Measurements from ENCODE around the gene DYNLT2B.

DNA sequence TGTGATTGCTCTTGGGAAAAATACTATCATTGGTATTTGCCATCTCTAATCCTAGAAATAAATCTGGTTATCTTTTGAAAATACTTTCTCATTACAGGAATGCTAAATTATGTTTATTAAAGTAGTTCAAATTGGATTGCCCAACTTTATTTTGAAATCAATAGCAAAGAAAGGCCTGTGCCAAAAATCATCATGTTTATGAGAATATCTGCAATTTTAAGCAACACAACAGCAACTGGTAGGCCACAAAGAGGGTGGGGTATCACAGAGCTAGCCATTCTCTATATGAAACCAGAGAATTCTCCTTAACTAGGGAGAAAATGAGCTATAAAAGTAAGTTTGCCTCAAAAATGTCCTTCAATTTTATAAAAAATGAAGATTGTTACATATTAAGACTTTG lies 32.0 kb upstream of the DYNLT2B start:
- TF ChIP-seq, protein P1, sequence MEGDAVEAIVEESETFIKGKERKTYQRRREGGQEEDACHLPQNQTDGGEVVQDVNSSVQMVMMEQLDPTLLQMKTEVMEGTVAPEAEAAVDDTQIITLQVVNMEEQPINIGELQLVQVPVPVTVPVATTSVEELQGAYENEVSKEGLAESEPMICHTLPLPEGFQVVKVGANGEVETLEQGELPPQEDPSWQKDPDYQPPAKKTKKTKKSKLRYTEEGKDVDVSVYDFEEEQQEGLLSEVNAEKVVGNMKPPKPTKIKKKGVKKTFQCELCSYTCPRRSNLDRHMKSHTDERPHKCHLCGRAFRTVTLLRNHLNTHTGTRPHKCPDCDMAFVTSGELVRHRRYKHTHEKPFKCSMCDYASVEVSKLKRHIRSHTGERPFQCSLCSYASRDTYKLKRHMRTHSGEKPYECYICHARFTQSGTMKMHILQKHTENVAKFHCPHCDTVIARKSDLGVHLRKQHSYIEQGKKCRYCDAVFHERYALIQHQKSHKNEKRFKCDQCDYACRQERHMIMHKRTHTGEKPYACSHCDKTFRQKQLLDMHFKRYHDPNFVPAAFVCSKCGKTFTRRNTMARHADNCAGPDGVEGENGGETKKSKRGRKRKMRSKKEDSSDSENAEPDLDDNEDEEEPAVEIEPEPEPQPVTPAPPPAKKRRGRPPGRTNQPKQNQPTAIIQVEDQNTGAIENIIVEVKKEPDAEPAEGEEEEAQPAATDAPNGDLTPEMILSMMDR (conservative IDR thresholded peaks at IDR 0.05 in 1 of 2, IDR thresholded peaks at IDR 0.05 in 1 of 2; ENCODE audit: low read depth in 1 of 2, low read length in 2 of 2): no peak
- no peak for TF ChIP-seq EZH2 (IDR thresholded peaks at IDR 0.05; ENCODE audit: low read length, missing control alignments)
